Kidney (tissue), 14 donors: Measurements from ENCODE around the gene PVRIG. TPM values are rescaled to one million over a fixed set of nuclear protein-coding genes. Genes with fewer than 3 reads are reported as not detected.
"Not testable (repeated sequence)": the region's sequence is repeated elsewhere in the genome, so short reads cannot be mapped to it uniquely, and the experiment has no call there.

Experiments used
- DNase-seq, 5 donors: peaks; one replicate each; pipeline ENCODE4 v3.0.0-alpha.2; 2013 to 2020
- FAIRE-seq: peaks from 2 replicates; lab custom pipeline; 2012; peaks lifted over from hg19 to GRCh38; lab: Jason Lieb, UNC
- H3K27ac ChIP-seq, 2 donors: one replicate each; pipeline ENCODE4 v1.7.0; 2013; ENCODE audit warnings: low read depth in 2 of 2, low read length in 2 of 2, inconsistent platforms in 1 of 2
- H3K27me3 ChIP-seq: one replicate; pipeline ENCODE4 v1.7.1; 2013; ENCODE audit warnings: low read length, inconsistent platforms; ENCODE audit not compliant: control insufficient read depth, insufficient read depth
- H3K36me3 ChIP-seq, 3 donors: one replicate each; pipeline versions ENCODE4 v1.7.0 to v1.7.1; 2013; ENCODE audit warnings: low read length in 3 of 3, control low read depth in 1 of 3, inconsistent platforms in 1 of 3; ENCODE audit not compliant: insufficient read depth in 3 of 3, control insufficient read depth in 2 of 3
- H3K4me1 ChIP-seq, 3 donors: one replicate each; pipeline versions ENCODE4 v1.7.0 to v1.7.1; 2013; ENCODE audit warnings: low read length in 3 of 3, inconsistent platforms in 1 of 3, low read depth in 1 of 3; ENCODE audit not compliant: control insufficient read depth in 2 of 3, insufficient read depth in 2 of 3
- H3K4me3 ChIP-seq, 3 donors: one replicate each; pipeline versions ENCODE4 v1.7.0 to v1.8.1; 2013; ENCODE audit warnings: low read length in 3 of 3, control low read depth in 1 of 3, inconsistent platforms in 1 of 3
- H3K9ac ChIP-seq, 3 donors: one replicate each; pipeline versions ENCODE4 v1.7.0 to v1.7.1; 2013; ENCODE audit warnings: low read length in 3 of 3, control low read depth in 1 of 3, inconsistent platforms in 1 of 3
- H3K9me3 ChIP-seq, 3 donors: one replicate each; pipeline versions ENCODE4 v1.7.0 to v1.7.1; 2013; ENCODE audit warnings: low read length in 3 of 3, control low read depth in 1 of 3, inconsistent platforms in 1 of 3; ENCODE audit not compliant: control insufficient read depth in 2 of 3, insufficient read depth in 1 of 3
- CTCF ChIP-seq: IDR thresholded peaks from 3 replicates; pipeline ENCODE4 v1.5.1; 2012; ENCODE audit warnings: mild to moderate bottlenecking, moderate library complexity, borderline replicate concordance; ENCODE audit not compliant: insufficient read depth; ENCODE audit errors: extremely low read depth
- intact Hi-C: fragments of 100-400 bp; cut with DNase I; formaldehyde crosslinking; loops from one replicate; pipeline ENCODE4 v1.11.1; 2022
- polyA plus RNA-seq: library from polyadenylated mRNA; stranded (reverse); fragments of 350-450 nt; fragmentation: Illumina TruSeq; extraction: RNeasy Lipid Tissue Mini Kit (QIAGEN cat#74804); gene quantifications from one replicate; pipeline ENCODE4 v1.2.3, GENCODE V29; 2014; ENCODE audit warnings: low read depth, low replicate concordance; ENCODE audit not compliant: insufficient read depth
- total RNA-seq: library from RNA; stranded (reverse); fragmentation: NEBNext Ultra II Directional; extraction: Animal tissue kit (Norgen Biotek cat#: 25700); gene quantifications from one replicate; pipeline ENCODE4 v1.2.1, GENCODE V29; 2021
- donor health status: control.
- donor health status: control.
- donor health status: control.
- donor health status: control.
- donor health status: control.
- donor health status: DM: yes; HTN: yes; CAD: no.
- donor health status: Normal renal cell carcinoma (clear cell type).

Gene PVRIG
- total and polyA plus RNA-seq, 2 donors from 2014 or later: 3.2 TPM; not detected in 1

GRCh38 chr7:100247152-100247757 is 27.5 kb downstream of the PVRIG start:
- Histone ChIP-seq H3K4me1 (no peaks in the 10 kb centered on the region), H3K9ac (no peak overlapping the region), H3K27me3 (no peaks in the 10 kb centered on the region), H3K36me3 (no peaks in the 10 kb centered on the region), H3K9me3 (no peaks in the 10 kb centered on the region), H3K4me3 (no peak overlapping the region), H3K27ac (no peak overlapping the region)
- TF ChIP-seq CTCF: no peak
- intact Hi-C loops: no loop called here
- FAIRE-seq (no peak), DNase-seq (peak in 4 of 5 donors; percentile 88 to 92 (median 89))

- FAIRE-seq (no peak), DNase-seq (no peak)
- intact Hi-C loops: no loop called here
- Histone ChIP-seq H3K27ac (no peak overlapping the region), H3K4me1 (no peaks in the 10 kb centered on the region), H3K36me3 (no peaks in the 10 kb centered on the region), H3K9ac (no peak overlapping the region), H3K9me3 (no peaks in the 10 kb centered on the region), H3K4me3 (no peak overlapping the region), H3K27me3 (no peaks in the 10 kb centered on the region)
- no peak for TF ChIP-seq CTCF
These were observed 28.7 kb downstream of the PVRIG start for GRCh38 chr7:100248483-100248882.

- DNase-seq (no peak), FAIRE-seq (no peak)
- Histone ChIP-seq H3K27me3 (no peaks in the 10 kb centered on the region), H3K9ac (no peak overlapping the region), H3K4me3 (no peak overlapping the region), H3K4me1 (no peaks in the 10 kb centered on the region), H3K9me3 (no peaks in the 10 kb centered on the region), H3K36me3 (no peaks in the 10 kb centered on the region), H3K27ac (no peak overlapping the region)
- TF ChIP-seq CTCF: no peak
- intact Hi-C loops: no loop called here
These were observed 37.3 kb downstream of the PVRIG start for GRCh38 chr7:100257017-100257416.

- H3K36me3 ChIP-seq, FAIRE-seq, intact Hi-C loops: not testable (repeated sequence)
These were observed 40.2 kb downstream of the PVRIG start for GRCh38 chr7:100259984-100260383.

DNA sequence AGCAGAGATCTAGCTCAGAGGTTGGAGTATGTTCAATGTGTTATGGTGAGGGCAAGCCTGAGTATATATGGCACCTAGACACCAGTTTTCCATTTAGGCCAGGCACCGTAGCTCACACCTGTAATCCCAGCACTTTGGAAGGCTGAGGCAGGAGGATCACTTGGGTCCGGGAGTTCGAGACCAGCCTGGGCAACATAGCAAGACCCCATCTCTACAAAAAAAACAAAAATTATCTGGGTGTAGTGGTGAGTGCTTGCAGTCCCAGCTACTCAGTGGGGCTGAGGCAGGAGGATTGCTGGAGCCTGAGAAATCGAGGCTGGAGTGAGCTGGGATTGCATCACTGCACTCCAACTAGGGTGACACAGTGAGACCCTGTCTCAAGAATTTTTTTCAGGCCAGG is 43.1 kb downstream of the PVRIG start:
- H3K36me3 ChIP-seq, H3K27ac ChIP-seq, DNase-seq, H3K4me3 ChIP-seq, FAIRE-seq, H3K9me3 ChIP-seq, intact Hi-C loops, H3K4me1 ChIP-seq, H3K9ac ChIP-seq, H3K27me3 ChIP-seq: not testable (repeated sequence)

More at GRCh38 chr7:100259984-100260383, 40.2 kb downstream of the PVRIG start:
- H3K4me3 ChIP-seq, H3K27ac ChIP-seq, DNase-seq, H3K4me1 ChIP-seq, H3K9ac ChIP-seq, H3K27me3 ChIP-seq, H3K9me3 ChIP-seq: not testable (repeated sequence)

DNA sequence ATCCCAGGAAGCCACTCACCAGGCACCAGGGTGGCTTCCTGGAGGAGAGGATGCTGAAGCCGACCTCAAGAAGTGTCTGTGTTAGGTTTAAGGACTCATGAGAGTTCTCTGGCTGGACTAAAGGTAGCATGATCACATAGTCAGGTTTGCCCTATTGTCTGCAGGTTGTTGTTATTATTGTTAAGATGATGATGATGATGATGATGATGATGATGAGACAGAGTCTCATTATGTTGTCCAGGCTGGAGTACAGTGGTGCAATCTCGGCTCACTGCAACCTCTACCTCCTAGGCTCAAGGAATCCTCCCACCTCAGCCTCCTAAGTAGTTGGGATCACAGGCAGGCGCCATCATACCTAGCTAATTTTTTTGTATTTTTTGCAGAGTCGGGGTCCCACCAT is 44.5 kb downstream of the PVRIG start:
- H3K36me3 ChIP-seq, H3K9me3 ChIP-seq, intact Hi-C loops, DNase-seq, FAIRE-seq, H3K4me3 ChIP-seq, H3K9ac ChIP-seq, H3K27ac ChIP-seq, H3K27me3 ChIP-seq, H3K4me1 ChIP-seq: not testable (repeated sequence)
